K562 treated with DMSO at 1 percent for 4 hours (cell line): ENCODE results near the gene CAPN14. TPM values are rescaled to one million over a fixed set of nuclear protein-coding genes. Genes with fewer than 3 reads are reported as not detected.

Experiments
- total RNA-seq: library from RNA; unstranded; fragments of 300-600 nt; gene quantifications from 2 replicates; pipeline ENCODE4 v1.2.3, GENCODE V29; 2022; ENCODE audit not compliant: insufficient read depth

Gene CAPN14
- not detected in 2 replicates for total RNA-seq

DNA sequence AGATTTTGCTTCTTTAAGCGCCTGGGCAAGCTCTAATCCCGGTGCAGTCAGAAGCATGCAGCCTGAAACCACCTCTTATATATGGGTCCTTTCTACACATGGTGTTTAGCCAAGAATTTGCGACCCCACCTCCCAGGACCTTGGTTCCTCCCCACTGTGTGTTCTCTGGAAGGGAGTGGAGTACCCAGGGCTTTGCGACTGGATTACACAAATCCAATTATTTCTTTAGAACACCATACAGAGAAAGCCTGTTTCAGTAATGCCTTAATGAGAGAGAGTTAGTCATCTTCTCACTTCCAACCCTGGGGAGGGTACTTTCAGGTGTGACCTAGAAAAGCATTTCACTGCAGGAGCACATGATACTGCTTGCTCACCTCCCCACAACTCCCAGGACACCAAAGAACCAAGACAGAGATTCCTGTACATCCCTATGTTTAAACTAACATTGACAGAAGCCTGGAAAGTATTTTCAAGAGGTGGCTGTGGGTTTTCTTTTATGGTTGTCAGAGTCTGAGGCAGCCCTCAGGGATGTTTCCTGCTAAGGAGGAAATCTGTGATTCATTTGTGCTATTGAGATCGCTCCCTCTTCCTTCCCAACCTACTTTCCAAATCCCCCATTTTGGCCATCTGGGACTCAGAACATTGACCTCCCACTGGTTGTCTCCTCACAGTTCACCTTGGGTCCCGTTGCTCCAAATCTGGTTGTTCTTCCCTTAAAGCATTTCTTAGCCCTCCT is at the start of gene CAPN14:
Gene CAPN14 (minus strand): TSS at position 51 of the 736 bp plus-strand sequence. CDS start 12,068 bp downstream, outside the sequence.

DNA sequence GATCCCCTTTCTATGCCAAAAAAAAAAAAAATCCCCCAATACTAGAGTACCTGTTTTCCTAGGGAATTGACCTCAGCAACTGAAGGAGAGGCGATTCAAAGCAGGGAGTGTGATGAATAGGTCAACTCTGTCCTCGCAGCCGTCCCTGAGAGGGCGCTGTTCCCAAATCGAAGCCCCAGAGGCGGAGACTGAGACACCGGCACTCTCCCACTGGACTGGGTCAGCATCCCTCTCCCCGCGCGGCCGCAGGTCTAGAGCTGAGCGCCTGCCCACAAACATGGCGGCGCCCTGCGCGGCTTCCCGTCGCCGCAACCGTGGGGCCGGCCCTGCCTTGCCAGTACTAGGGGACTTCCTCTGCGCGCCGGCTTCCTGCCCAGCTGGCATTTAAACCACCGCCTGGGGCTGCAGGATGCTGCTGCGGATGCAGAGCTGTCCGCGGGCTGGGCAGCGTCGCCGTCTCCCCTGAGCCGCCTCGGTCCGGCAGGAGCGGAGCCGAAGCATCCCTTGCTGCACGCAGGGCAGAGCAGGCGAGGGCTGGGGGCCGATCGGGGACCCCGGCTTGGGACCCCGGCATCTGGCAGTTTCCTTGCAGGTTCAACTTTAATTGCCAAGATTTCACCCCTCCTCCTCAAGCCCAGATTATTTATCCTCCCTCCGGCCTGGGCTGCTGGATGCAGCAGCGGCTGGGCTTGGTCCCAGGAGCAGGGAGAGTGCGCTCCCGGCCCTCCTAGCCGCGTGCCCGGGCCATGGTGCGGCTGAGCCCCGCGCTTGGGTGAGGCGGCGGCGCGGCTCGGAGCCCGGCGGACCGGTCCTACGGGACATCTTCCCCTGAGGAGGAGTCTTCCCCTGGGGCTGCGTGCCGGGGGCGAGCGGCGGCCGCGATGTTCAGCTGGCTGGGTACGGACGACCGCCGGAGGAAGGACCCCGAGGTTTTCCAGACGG is 16.7 kb upstream of the CAPN14 start, which contains the start of gene EHD3:
Gene EHD3 (plus strand): TSS at position 412 of the 942 bp plus-strand sequence. CDS start 470 bp downstream, at position 882.

GRCh38 chr2:31138037-31138962 is 79.0 kb downstream of the CAPN14 start, which contains the start of gene GALNT14:
TSS of gene GALNT14 (minus strand) at chr2:31138440. CDS start at chr2:31138086, 354 bp downstream.

Other genes with a start within 250 kb of the CAPN14 start
- gene GALNT14, start 79.1 kb downstream of the CAPN14 start, total RNA-seq: not detected in 2 replicates
- 0.33 TPM in 1 of 2 replicates, not detected in the other for gene EHD3, start 16.6 kb upstream of the CAPN14 start, total RNA-seq
- gene XDH, start 197.2 kb upstream of the CAPN14 start, total RNA-seq: not detected in 2 replicates